ENCODE results near the gene C2CD2. TPM values are rescaled to one million over a fixed set of nuclear protein-coding genes. Genes with fewer than 3 reads are reported as not detected.

The C2CD2 gene
- total RNA-seq, 1 experiment from 2014 or later, result 12.6 TPM

- TF ChIP-seq, protein P1, sequence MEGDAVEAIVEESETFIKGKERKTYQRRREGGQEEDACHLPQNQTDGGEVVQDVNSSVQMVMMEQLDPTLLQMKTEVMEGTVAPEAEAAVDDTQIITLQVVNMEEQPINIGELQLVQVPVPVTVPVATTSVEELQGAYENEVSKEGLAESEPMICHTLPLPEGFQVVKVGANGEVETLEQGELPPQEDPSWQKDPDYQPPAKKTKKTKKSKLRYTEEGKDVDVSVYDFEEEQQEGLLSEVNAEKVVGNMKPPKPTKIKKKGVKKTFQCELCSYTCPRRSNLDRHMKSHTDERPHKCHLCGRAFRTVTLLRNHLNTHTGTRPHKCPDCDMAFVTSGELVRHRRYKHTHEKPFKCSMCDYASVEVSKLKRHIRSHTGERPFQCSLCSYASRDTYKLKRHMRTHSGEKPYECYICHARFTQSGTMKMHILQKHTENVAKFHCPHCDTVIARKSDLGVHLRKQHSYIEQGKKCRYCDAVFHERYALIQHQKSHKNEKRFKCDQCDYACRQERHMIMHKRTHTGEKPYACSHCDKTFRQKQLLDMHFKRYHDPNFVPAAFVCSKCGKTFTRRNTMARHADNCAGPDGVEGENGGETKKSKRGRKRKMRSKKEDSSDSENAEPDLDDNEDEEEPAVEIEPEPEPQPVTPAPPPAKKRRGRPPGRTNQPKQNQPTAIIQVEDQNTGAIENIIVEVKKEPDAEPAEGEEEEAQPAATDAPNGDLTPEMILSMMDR (IDR thresholded peaks at IDR 0.05; ENCODE audit: insufficient read depth in 1 of 2, low read depth in 1 of 2, low read length in 1 of 2, severe bottlenecking in 1 of 2, unreplicated experiment in 1 of 2), result no peak
- DNase-seq, result peak; percentile 85
- Mint-ChIP-seq H3K36me3 (ENCODE audit: insufficient read depth, unreplicated experiment) (peaks cover 2% of the 10 kb centered on the region), H3K9me3 (ENCODE audit: unreplicated experiment) (no peaks in the 10 kb centered on the region), H3K27me3 (ENCODE audit: insufficient read depth, unreplicated experiment) (no peaks in the 10 kb centered on the region), H3K4me3 (ENCODE audit: unreplicated experiment) (peak overlapping the region; percentile 83), H3K27ac (ENCODE audit: unreplicated experiment) (peak overlapping the region; percentile 88), H3K4me1 (ENCODE audit: low read depth, unreplicated experiment) (no peaks in the 10 kb centered on the region)
- no peaks in the 10 kb centered on the region for H3K27me3 ChIP-seq (replicated peaks; ENCODE audit: control insufficient read depth, insufficient read depth, low read length)
- peak overlapping the region; percentile 84 for H3K4me3 ChIP-seq (ENCODE audit: low read depth, low read length)
- H3K36me3 ChIP-seq (ENCODE audit: control insufficient read depth, insufficient read depth, low read length), result peaks cover 1% of the 10 kb centered on the region; the same call in 1 of the 2 replicates
- no TSS peak for BruUV-seq (replicated peaks)
- intact Hi-C loops (cut with micrococcal nuclease; ENCODE audit: unreplicated experiment), result loop anchor here (2.0 to 5.0 kb wide), 2 partner anchors 48 to 133 kb away; partner anchors contain the start of gene ZBTB21
- POLR2A ChIA-PET, result interaction anchor here (0.7 kb wide), 1 partner anchor 326 kb away, joined by 4 read pairs; no protein-coding TSS in a partner anchor
- no peaks in the 10 kb centered on the region for H3K9me3 ChIP-seq
- peaks cover 9% of the 10 kb centered on the region; the same call in 1 of the 2 replicates for H3K4me1 ChIP-seq
- CTCF ChIA-PET, result interaction anchor here (1.5 kb wide), 1 partner anchor 62 kb away, joined by 3 read pairs; no protein-coding TSS in a partner anchor
Observed at GRCh38 chr21:41878831-41879189, 75.0 kb downstream of the C2CD2 start.

DNA sequence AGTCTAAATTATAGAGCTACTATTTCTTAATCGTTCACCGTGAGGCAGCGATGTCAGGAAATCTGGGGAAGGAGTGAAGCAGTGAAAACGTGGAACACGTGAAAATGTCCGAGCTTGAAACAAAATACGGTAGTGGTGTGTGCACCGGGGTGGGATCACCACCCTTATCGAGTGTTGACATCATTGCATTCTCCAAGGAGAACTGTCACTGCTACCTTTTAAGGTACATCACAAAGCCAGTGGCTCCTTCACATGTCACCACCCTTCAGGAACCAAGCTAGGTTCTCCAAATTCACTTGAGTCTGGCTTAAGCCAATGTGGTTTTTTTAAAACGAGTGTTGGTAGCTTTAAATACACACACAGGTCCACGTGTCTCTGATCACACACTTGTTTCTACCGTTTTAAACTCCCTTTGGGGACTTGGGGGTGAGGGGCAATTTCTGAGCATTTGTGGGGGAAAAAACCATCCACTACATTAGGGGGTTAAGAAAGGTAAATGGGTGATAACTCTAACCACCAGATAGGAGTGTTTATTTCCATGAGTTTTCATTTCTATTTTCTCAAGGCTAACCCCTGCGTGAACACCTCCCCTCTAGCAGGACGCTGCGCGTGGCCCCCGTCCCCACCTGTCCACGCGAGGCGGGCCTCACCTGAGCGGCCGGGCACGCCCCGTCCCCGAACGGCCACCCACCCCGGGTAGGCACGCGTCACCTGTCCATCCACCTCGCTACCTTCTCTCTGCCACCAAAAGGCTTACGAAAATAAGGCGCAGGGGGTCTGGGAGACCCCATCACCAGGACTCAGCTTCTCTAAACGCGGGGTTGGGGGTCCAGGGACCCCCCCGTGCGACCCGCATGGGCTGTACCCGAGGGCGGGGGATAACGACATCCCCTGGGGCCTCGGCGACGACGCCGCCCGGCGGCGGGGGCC lies 75.7 kb downstream of the C2CD2 start:
- ChIA-PET POLR2A (interaction anchor here (0.5 to 0.7 kb wide), 2 partner anchors 120 to 327 kb away, joined by 4 to 9 read pairs; no protein-coding TSS in a partner anchor), CTCF (interaction anchor here (0.7 kb wide), 1 partner anchor 50 kb away, joined by 4 read pairs; no protein-coding TSS in a partner anchor)
- no peaks in the 10 kb centered on the region for H3K4me1 Mint-ChIP-seq (ENCODE audit: low read depth, unreplicated experiment)
- TF ChIP-seq, protein P1 (IDR thresholded peaks at IDR 0.05; ENCODE audit: insufficient read depth in 1 of 2, low read depth in 1 of 2, low read length in 1 of 2, severe bottlenecking in 1 of 2, unreplicated experiment in 1 of 2), result no peak
- H3K9me3 ChIP-seq, result no peaks in the 10 kb centered on the region
- H3K36me3 ChIP-seq (ENCODE audit: control insufficient read depth, insufficient read depth, low read length), result peaks cover 1% of the 10 kb centered on the region; the same call in 1 of the 2 replicates
- H3K9me3 Mint-ChIP-seq (ENCODE audit: unreplicated experiment), result no peaks in the 10 kb centered on the region
- intact Hi-C loops (cut with micrococcal nuclease; ENCODE audit: unreplicated experiment), result loop anchor here (2.0 to 5.0 kb wide), 2 partner anchors 49 to 134 kb away; partner anchors contain the start of gene ZBTB21
- DNase-seq, result peak; percentile 45 to 59
- peaks cover 9% of the 10 kb centered on the region; the same call in 1 of the 2 replicates for H3K4me1 ChIP-seq
- H3K36me3 Mint-ChIP-seq (ENCODE audit: insufficient read depth, unreplicated experiment), result peaks cover 8% of the 10 kb centered on the region
- BruUV-seq (replicated peaks), result TSS peak; percentile 62
- no peaks in the 10 kb centered on the region for H3K27me3 Mint-ChIP-seq (ENCODE audit: insufficient read depth, unreplicated experiment)
- H3K27ac Mint-ChIP-seq (ENCODE audit: unreplicated experiment), result peak overlapping the region; percentile 42
- H3K4me3 Mint-ChIP-seq (ENCODE audit: unreplicated experiment), result peak overlapping the region; percentile 83
- H3K4me3 ChIP-seq (ENCODE audit: low read depth, low read length), result peak overlapping the region; percentile 84
- H3K27me3 ChIP-seq (replicated peaks; ENCODE audit: control insufficient read depth, insufficient read depth, low read length), result no peaks in the 10 kb centered on the region

- CTCF ChIA-PET, result no interaction called here
- H3K4me3 Mint-ChIP-seq (ENCODE audit: unreplicated experiment), result peak overlapping the region; percentile 83
- Histone ChIP-seq H3K27me3 (replicated peaks; ENCODE audit: control insufficient read depth, insufficient read depth, low read length) (no peaks in the 10 kb centered on the region), H3K36me3 (ENCODE audit: control insufficient read depth, insufficient read depth, low read length) (peaks cover 1% of the 10 kb centered on the region; the same call in 1 of the 2 replicates), H3K9me3 (no peaks in the 10 kb centered on the region), H3K4me3 (ENCODE audit: low read depth, low read length) (no peak overlapping the region), H3K4me1 (peaks cover 9% of the 10 kb centered on the region; the same call in 1 of the 2 replicates)
- no peaks in the 10 kb centered on the region for H3K9me3 Mint-ChIP-seq (ENCODE audit: unreplicated experiment)
- TF ChIP-seq, protein P1 (IDR thresholded peaks at IDR 0.05; ENCODE audit: insufficient read depth in 1 of 2, low read depth in 1 of 2, low read length in 1 of 2, severe bottlenecking in 1 of 2, unreplicated experiment in 1 of 2), result no peak
- H3K27me3 Mint-ChIP-seq (ENCODE audit: insufficient read depth, unreplicated experiment), result no peaks in the 10 kb centered on the region
- no peak for DNase-seq
- no peak overlapping the region for H3K27ac Mint-ChIP-seq (ENCODE audit: unreplicated experiment)
- intact Hi-C loops (cut with micrococcal nuclease; ENCODE audit: unreplicated experiment), result loop anchor here (5.0 kb wide), 1 partner anchor 135 kb away; the partner anchor contains the start of gene ZBTB21
- H3K36me3 Mint-ChIP-seq (ENCODE audit: insufficient read depth, unreplicated experiment), result peaks cover 8% of the 10 kb centered on the region
- BruUV-seq (replicated peaks), result no TSS peak
- POLR2A ChIA-PET, result no interaction called here
- H3K4me1 Mint-ChIP-seq (ENCODE audit: low read depth, unreplicated experiment), result no peaks in the 10 kb centered on the region
Observed at GRCh38 chr21:41876928-41877652, 76.7 kb downstream of the C2CD2 start.

All from Caco-2 (cell line).